Measurements from ENCODE around the gene FRMPD4. TPM values are rescaled to one million over a fixed set of nuclear protein-coding genes. Genes with fewer than 3 reads are reported as not detected.
"Not testable (repeated sequence)": the region's sequence is repeated elsewhere in the genome, so short reads cannot be mapped to it uniquely, and the experiment has no call there.

FRMPD4 gene
- polyA plus RNA-seq, 1 donor: 0.19 TPM

- no CpG with 5 or more reads among the region's 2 CpGs for WGBS (ENCODE audit: insufficient coverage, low lambda C conversion rate)
- Histone ChIP-seq H3K27ac (ENCODE audit: low read length) (no peak overlapping the region), H3K4me3 (ENCODE audit: low read length) (no peak overlapping the region), H3K27me3 (ENCODE audit: control insufficient read depth, insufficient read depth, low read length) (no peaks in the 10 kb centered on the region), H3K36me3 (ENCODE audit: control insufficient read depth, insufficient read depth, low read length) (no peaks in the 10 kb centered on the region), H3K9me3 (ENCODE audit: control insufficient read depth, low read depth, low read length) (no peaks in the 10 kb centered on the region), H3K4me1 (ENCODE audit: control insufficient read depth, insufficient read depth, low read length) (no peaks in the 10 kb centered on the region)
- no peak for DNase-seq
Observed at GRCh38 chrX:12145402-12145801, 7.1 kb downstream of the FRMPD4 start.

GRCh38 chrX:12149670-12150407 is 11.6 kb downstream of the FRMPD4 start:
- no CpG with 5 or more reads among the region's 4 CpGs for WGBS (ENCODE audit: insufficient coverage, low lambda C conversion rate)
- H3K9me3 ChIP-seq (ENCODE audit: control insufficient read depth, low read depth, low read length): no peaks in the 10 kb centered on the region
- no peaks in the 10 kb centered on the region for H3K27me3 ChIP-seq (ENCODE audit: control insufficient read depth, insufficient read depth, low read length)
- no peak overlapping the region for H3K27ac ChIP-seq (ENCODE audit: low read length)
- H3K4me3 ChIP-seq (ENCODE audit: low read length): no peak overlapping the region
- no peak for DNase-seq
- no peaks in the 10 kb centered on the region for H3K4me1 ChIP-seq (ENCODE audit: control insufficient read depth, insufficient read depth, low read length)
- H3K36me3 ChIP-seq (ENCODE audit: control insufficient read depth, insufficient read depth, low read length): no peaks in the 10 kb centered on the region

- DNase-seq: no peak
Observed at GRCh38 chrX:12153317-12153716, 15.0 kb downstream of the FRMPD4 start.

GRCh38 chrX:12153741-12154140 is 15.5 kb downstream of the FRMPD4 start:
- Histone ChIP-seq H3K4me1 (ENCODE audit: control insufficient read depth, insufficient read depth, low read length) (no peaks in the 10 kb centered on the region), H3K9me3 (ENCODE audit: control insufficient read depth, low read depth, low read length) (no peaks in the 10 kb centered on the region), H3K27ac (ENCODE audit: low read length) (no peak overlapping the region), H3K27me3 (ENCODE audit: control insufficient read depth, insufficient read depth, low read length) (no peaks in the 10 kb centered on the region), H3K4me3 (ENCODE audit: low read length) (no peak overlapping the region), H3K36me3 (ENCODE audit: control insufficient read depth, insufficient read depth, low read length) (no peaks in the 10 kb centered on the region)
- WGBS (ENCODE audit: insufficient coverage, low lambda C conversion rate): no CpG with 5 or more reads among the region's 1 CpG
- no peak for DNase-seq

More at GRCh38 chrX:12153317-12153716, 15.0 kb downstream of the FRMPD4 start:
- H3K27me3 ChIP-seq (ENCODE audit: control insufficient read depth, insufficient read depth, low read length): no peaks in the 10 kb centered on the region
- no peak overlapping the region for H3K27ac ChIP-seq (ENCODE audit: low read length)
- no peaks in the 10 kb centered on the region for H3K4me1 ChIP-seq (ENCODE audit: control insufficient read depth, insufficient read depth, low read length)
- WGBS (ENCODE audit: insufficient coverage, low lambda C conversion rate): no CpG with 5 or more reads among the region's 4 CpGs
- no peak overlapping the region for H3K4me3 ChIP-seq (ENCODE audit: low read length)
- H3K9me3 ChIP-seq (ENCODE audit: control insufficient read depth, low read depth, low read length): no peaks in the 10 kb centered on the region
- no peaks in the 10 kb centered on the region for H3K36me3 ChIP-seq (ENCODE audit: control insufficient read depth, insufficient read depth, low read length)

GRCh38 chrX:12159799-12160198 is 21.5 kb downstream of the FRMPD4 start:
- H3K4me1 ChIP-seq (ENCODE audit: control insufficient read depth, insufficient read depth, low read length): no peaks in the 10 kb centered on the region
- DNase-seq: no peak
- no CpG with 5 or more reads among the region's 4 CpGs for WGBS (ENCODE audit: insufficient coverage, low lambda C conversion rate)

GRCh38 chrX:12162420-12162819 is 24.1 kb downstream of the FRMPD4 start:
- Histone ChIP-seq H3K9me3 (ENCODE audit: control insufficient read depth, low read depth, low read length) (no peaks in the 10 kb centered on the region), H3K27me3 (ENCODE audit: control insufficient read depth, insufficient read depth, low read length) (no peaks in the 10 kb centered on the region), H3K36me3 (ENCODE audit: control insufficient read depth, insufficient read depth, low read length) (no peaks in the 10 kb centered on the region), H3K27ac (ENCODE audit: low read length) (no peak overlapping the region), H3K4me3 (ENCODE audit: low read length) (no peak overlapping the region), H3K4me1 (ENCODE audit: control insufficient read depth, insufficient read depth, low read length) (no peaks in the 10 kb centered on the region)
- no peak for DNase-seq
- no CpG with 5 or more reads among the region's 2 CpGs for WGBS (ENCODE audit: insufficient coverage, low lambda C conversion rate)

More at GRCh38 chrX:12159799-12160198, 21.5 kb downstream of the FRMPD4 start:
- H3K36me3 ChIP-seq (ENCODE audit: control insufficient read depth, insufficient read depth, low read length): no peaks in the 10 kb centered on the region
- H3K9me3 ChIP-seq (ENCODE audit: control insufficient read depth, low read depth, low read length): no peaks in the 10 kb centered on the region
- H3K4me3 ChIP-seq (ENCODE audit: low read length): no peak overlapping the region
- no peaks in the 10 kb centered on the region for H3K27me3 ChIP-seq (ENCODE audit: control insufficient read depth, insufficient read depth, low read length)
- no peak overlapping the region for H3K27ac ChIP-seq (ENCODE audit: low read length)

GRCh38 chrX:12164180-12164579 is 25.9 kb downstream of the FRMPD4 start:
- H3K27ac ChIP-seq (ENCODE audit: low read length); H3K36me3 ChIP-seq (ENCODE audit: control insufficient read depth, insufficient read depth, low read length); H3K4me3 ChIP-seq (ENCODE audit: low read length); H3K27me3 ChIP-seq (ENCODE audit: control insufficient read depth, insufficient read depth, low read length); DNase-seq; H3K9me3 ChIP-seq (ENCODE audit: control insufficient read depth, low read depth, low read length); H3K4me1 ChIP-seq (ENCODE audit: control insufficient read depth, insufficient read depth, low read length): not testable (repeated sequence)
- no CpG with 5 or more reads among the region's 3 CpGs for WGBS (ENCODE audit: insufficient coverage, low lambda C conversion rate)

GRCh38 chrX:12170755-12171154 is 32.5 kb downstream of the FRMPD4 start:
- Histone ChIP-seq H3K36me3 (ENCODE audit: control insufficient read depth, insufficient read depth, low read length) (no peaks in the 10 kb centered on the region), H3K9me3 (ENCODE audit: control insufficient read depth, low read depth, low read length) (no peaks in the 10 kb centered on the region), H3K27me3 (ENCODE audit: control insufficient read depth, insufficient read depth, low read length) (no peaks in the 10 kb centered on the region), H3K27ac (ENCODE audit: low read length) (no peak overlapping the region), H3K4me3 (ENCODE audit: low read length) (no peak overlapping the region), H3K4me1 (ENCODE audit: control insufficient read depth, insufficient read depth, low read length) (no peaks in the 10 kb centered on the region)
- DNase-seq: no peak
- no CpG with 5 or more reads among the region's 3 CpGs for WGBS (ENCODE audit: insufficient coverage, low lambda C conversion rate)

- Histone ChIP-seq H3K27me3 (ENCODE audit: control insufficient read depth, insufficient read depth, low read length) (no peaks in the 10 kb centered on the region), H3K4me1 (ENCODE audit: control insufficient read depth, insufficient read depth, low read length) (no peaks in the 10 kb centered on the region), H3K9me3 (ENCODE audit: control insufficient read depth, low read depth, low read length) (no peaks in the 10 kb centered on the region), H3K36me3 (ENCODE audit: control insufficient read depth, insufficient read depth, low read length) (no peaks in the 10 kb centered on the region), H3K27ac (ENCODE audit: low read length) (no peak overlapping the region), H3K4me3 (ENCODE audit: low read length) (no peak overlapping the region)
- WGBS (ENCODE audit: insufficient coverage, low lambda C conversion rate): no CpG with 5 or more reads among the region's 2 CpGs
- no peak for DNase-seq
Observed at GRCh38 chrX:12174358-12174757, 36.1 kb downstream of the FRMPD4 start.

- Histone ChIP-seq H3K27me3 (ENCODE audit: control insufficient read depth, insufficient read depth, low read length) (no peaks in the 10 kb centered on the region), H3K4me3 (ENCODE audit: low read length) (no peak overlapping the region), H3K9me3 (ENCODE audit: control insufficient read depth, low read depth, low read length) (no peaks in the 10 kb centered on the region), H3K36me3 (ENCODE audit: control insufficient read depth, insufficient read depth, low read length) (no peaks in the 10 kb centered on the region), H3K27ac (ENCODE audit: low read length) (no peak overlapping the region), H3K4me1 (ENCODE audit: control insufficient read depth, insufficient read depth, low read length) (no peaks in the 10 kb centered on the region)
- 100% methylated on average over 1 of the region's 2 CpGs for WGBS (ENCODE audit: insufficient coverage, low lambda C conversion rate)
- DNase-seq: no peak
Observed at GRCh38 chrX:12197030-12197429, 58.8 kb downstream of the FRMPD4 start.

GRCh38 chrX:12206413-12206812 is 68.1 kb downstream of the FRMPD4 start:
- Histone ChIP-seq H3K4me3 (ENCODE audit: low read length) (no peak overlapping the region), H3K36me3 (ENCODE audit: control insufficient read depth, insufficient read depth, low read length) (no peaks in the 10 kb centered on the region), H3K9me3 (ENCODE audit: control insufficient read depth, low read depth, low read length) (no peaks in the 10 kb centered on the region), H3K27ac (ENCODE audit: low read length) (no peak overlapping the region), H3K27me3 (ENCODE audit: control insufficient read depth, insufficient read depth, low read length) (no peaks in the 10 kb centered on the region), H3K4me1 (ENCODE audit: control insufficient read depth, insufficient read depth, low read length) (no peaks in the 10 kb centered on the region)
- DNase-seq: no peak
- no CpG with 5 or more reads among the region's 1 CpG for WGBS (ENCODE audit: insufficient coverage, low lambda C conversion rate)

Measured in large intestine (tissue), 3 donors.